ENCODE results near the gene AHCYL2. TPM values are rescaled to one million over a fixed set of nuclear protein-coding genes. Genes with fewer than 3 reads are reported as not detected.

The AHCYL2 gene
- total and polyA plus RNA-seq, 2 experiments from 2014 or later, result 7.8 to 29.4 TPM

DNA sequence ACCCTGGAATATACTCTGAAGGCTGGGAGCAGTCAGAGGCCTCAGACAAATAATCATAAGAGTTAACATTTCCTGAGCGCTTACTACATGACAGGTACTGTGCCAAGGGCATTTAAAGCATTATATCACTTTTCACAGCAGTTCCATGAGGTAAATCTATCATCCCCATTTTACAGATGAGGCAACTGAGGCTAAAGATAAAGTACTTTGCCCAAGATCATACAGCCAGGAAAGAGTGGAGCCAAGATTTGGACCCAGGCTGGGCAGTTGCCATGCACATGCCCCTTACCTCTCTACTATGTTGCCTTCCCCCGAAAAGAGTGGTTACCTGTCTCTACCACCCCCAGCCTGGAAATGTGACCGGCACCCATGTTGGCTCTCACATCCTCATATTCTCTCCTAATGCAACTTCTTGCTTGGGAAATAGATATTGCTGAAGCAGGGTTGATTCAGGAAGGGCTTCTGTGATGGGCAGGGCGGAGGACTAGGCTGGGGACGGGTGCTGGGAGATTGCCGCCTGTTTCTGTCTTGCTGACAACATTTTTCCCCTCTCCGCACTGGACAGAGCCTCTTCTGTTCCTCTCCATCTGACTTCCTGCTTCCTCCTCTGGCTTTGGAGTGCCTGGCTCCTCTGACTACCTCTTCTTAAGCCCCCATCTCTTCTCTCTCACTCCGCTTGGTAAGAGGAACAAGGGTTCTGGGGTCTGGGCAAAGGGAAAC is 22.6 kb upstream of the AHCYL2 start (continued):
- no peak for TF ChIP-seq ZNF462 (CRISPR knock-in tag; IDR thresholded peaks at IDR 0.05)
- TF ChIP-seq NANOG (IDR thresholded peaks at IDR 0.05; ENCODE audit: borderline replicate concordance), result no peak
- TF ChIP-seq ZNF114 (CRISPR knock-in tag; IDR thresholded peaks at IDR 0.05), result no peak
- TF ChIP-seq STAT1 (IDR thresholded peaks at IDR 0.05; ENCODE audit: unreplicated experiment), result no peak
- TF ChIP-seq ZNF331 (CRISPR knock-in tag; IDR thresholded peaks at IDR 0.05; ENCODE audit: low read depth), result no peak
- no peak for TF ChIP-seq CTCF (conservative IDR thresholded peaks at IDR 0.05; ENCODE audit: low read depth in 2 of 2)
- TF ChIP-seq EZH2 (IDR thresholded peaks at IDR 0.05; ENCODE audit: low read depth, unreplicated experiment), result no peak

Measured in GM23338 (cell line).